SHP77 treated with DMSO at 0.1 percent for 48 hours (cell line): ENCODE results near the gene TMX1.

Experiments used
- DNase-seq: peaks from one replicate; lab custom pipeline; 2025; lab: John Stamatoyannopoulos, UW

TMX1 gene

DNA sequence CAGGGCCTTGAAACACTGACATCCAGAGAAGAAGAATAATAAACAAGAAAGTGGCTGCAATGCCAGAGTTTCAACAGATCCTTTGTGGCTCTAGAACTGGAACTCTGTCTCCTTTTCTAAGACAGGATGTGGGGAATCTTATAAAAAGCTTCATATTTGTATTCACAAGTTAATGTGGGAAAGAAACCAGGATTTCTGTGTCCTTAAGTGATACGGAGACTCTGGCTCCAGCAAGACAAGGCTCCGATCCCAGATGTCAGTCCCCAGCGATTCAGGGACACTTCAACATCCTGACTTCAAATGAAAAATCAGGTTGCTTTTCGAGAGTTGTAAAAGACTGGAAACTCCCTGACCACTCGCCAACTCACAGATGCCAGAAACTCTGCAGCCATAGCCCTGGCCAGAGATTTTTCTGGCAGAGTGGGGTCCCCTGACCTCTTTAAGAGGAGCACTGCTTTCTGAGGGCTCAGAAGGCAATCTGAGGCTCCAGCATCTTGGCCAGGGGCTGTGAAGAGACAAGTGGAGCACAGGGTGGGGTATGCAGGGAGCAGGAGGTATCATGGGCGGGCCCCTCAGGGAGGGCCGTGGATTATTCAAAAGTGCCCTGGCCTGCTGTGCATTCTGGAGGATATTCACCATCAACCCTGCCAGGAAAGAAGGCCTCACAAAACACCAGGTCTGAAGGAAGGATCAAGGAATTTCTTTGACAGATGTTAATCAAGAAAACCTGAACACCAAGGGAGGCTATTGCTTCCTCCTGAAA lies 53.3 kb downstream of the TMX1 start:
- no peak for DNase-seq

GRCh38 chr14:51293912-51294389 lies 53.9 kb downstream of the TMX1 start:
- DNase-seq: no peak

- no peak for DNase-seq
Observed at GRCh38 chr14:51294951-51295525, 55.0 kb downstream of the TMX1 start.

DNA sequence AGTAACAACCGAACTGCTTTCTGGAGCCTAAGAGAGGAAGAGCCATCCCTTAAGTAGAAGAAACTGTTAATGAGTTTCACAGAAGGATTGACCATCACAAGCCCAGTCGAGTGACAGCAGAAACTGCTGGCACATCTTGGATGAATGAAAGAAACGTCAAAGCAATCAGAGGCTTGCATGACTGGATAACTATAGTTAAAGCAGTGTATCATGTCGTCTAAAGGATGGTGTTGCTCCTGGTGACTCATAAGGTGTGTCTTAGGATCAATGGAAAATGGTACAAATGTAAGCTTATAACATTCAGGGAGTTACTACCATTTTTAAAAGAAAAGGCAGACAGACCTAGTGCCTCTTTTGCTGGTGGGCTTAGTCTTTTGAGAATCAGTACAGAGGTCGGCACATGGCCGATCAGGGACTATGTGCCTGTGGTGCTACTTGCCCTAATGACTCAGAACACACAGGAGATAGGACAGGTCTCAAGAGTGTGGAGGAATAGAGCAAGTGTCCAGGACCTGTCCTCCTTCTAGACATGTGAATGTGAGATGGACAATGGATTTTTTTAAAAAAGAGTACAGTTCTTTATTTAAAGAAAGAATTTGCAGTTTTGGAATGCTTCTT lies 55.7 kb downstream of the TMX1 start:
- no peak for DNase-seq

DNA sequence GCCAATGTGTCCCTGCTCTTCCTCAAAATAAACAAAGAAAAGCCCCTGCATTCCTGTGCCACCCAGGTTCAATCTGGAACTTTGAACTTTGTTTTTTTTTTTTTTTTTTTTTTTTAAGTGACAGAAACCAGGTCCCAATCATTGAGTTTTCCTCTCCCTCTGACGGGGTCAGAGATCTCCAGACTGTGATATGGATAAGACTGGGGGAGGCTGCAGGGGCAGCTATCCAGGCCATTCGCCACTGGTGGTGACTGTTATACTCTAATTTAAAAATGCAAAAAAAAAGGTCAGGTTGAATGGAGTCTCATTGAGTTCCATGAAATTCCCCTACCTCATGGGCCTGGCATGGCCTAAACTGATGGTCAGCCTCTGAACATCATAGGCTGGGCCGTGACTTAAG lies 57.0 kb downstream of the TMX1 start:
- no peak for DNase-seq

GRCh38 chr14:51298895-51299294 lies 58.8 kb downstream of the TMX1 start:
- no peak for DNase-seq

DNA sequence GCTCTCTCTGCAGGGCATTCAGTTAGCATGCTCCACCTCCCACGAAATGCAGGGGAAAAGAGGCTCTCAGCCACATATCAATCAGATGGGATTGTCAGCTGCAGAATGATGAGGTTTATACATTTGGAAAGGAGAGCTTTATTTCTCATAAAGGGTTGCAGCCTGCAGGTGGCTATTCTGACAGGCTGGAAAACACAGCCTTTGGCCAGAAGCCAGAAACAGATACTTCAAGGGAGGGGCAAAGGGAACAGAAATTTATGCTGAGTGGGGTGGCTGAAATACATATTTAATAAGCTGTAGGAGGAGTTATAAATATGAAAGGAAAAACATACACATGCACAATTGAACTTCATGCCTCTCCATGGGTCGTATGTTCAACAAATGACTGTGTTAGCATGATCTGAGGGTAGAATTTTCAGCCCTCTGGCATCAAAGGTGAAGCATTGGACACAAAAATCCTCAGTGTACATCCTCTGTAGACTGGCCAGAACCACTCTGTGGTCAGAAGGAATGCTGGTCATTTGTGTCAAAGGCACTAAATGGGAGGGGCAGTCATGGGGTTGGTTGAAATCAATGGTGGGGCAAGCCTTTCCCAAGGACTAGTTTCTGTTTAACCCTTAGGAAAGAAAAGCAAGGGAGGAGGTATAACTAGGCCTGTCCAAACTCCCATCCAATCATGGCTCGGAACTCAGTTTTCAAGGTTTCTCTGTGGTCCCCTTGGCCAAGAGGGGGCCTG lies 62.4 kb downstream of the TMX1 start:
- peak; percentile 39 for DNase-seq

DNA sequence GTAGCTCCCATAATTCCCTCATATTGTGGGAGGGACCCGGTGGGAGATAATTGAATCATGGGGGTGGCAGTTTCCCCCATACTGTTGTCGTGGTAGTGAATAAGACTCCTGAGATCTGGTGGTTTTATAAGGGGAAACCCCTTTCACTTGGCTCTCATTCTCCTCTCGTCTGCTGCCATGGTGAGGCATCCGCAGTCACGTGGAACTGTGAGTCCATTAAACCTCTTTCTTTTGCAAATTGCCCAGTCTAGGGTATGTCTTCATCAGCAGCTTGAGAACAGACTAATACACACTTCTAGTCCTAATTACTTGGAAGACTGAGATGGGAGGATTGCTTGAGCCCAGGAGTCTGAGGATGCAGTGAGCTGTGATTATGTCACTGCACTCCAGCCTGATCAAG lies 64.4 kb downstream of the TMX1 start:
- no peak for DNase-seq

GRCh38 chr14:51304941-51305340 lies 64.9 kb downstream of the TMX1 start:
- DNase-seq: no peak

- no peak for DNase-seq
Observed at GRCh38 chr14:51305751-51306150, 65.7 kb downstream of the TMX1 start.
